WTC11 (cell line): Measurements from ENCODE around the gene NEK4. TPM values are rescaled to one million over a fixed set of nuclear protein-coding genes. Genes with fewer than 3 reads are reported as not detected.

Experiments
- ATAC-seq: fragments of 200-7000 bp; cut with Tn5 transposase; 2 replicates; pipeline ENCODE4 v1.10.0; 2021; ENCODE audit warnings: mild to moderate bottlenecking, moderate library complexity
- CTCF ChIA-PET: fragments of 300-600 bp; sonication (Branson Sonifier 250); formaldehyde crosslinking; loops from one replicate; lab custom pipeline; 2021; ENCODE audit warnings: antibody characterized with exemption; lab: Charles Lee
- POLR2A ChIA-PET: fragments of 350-600 bp; sonication (Branson Sonifier 250); formaldehyde crosslinking; loops from one replicate; lab custom pipeline; 2021; ENCODE audit warnings: antibody characterized with exemption; lab: Charles Lee
- DNase-seq: peaks from one replicate; pipeline ENCODE4 v3.0.0; 2021; ENCODE audit warnings: low spot score
- H3K27ac Mint-ChIP-seq: 2 replicates; pipeline ENCODE4 v1.8.0; 2021; ENCODE audit warnings: mixed read lengths
- H3K27me3 Mint-ChIP-seq: 2 replicates; pipeline ENCODE4 v1.8.0; 2021; ENCODE audit warnings: low read depth, mild to moderate bottlenecking, moderate library complexity, mixed read lengths
- H3K36me3 Mint-ChIP-seq: 2 replicates; pipeline ENCODE4 v1.8.0; 2021; ENCODE audit warnings: mixed read lengths
- H3K4me1 Mint-ChIP-seq: 2 replicates; pipeline ENCODE4 v1.8.0; 2022; ENCODE audit warnings: mixed read lengths
- H3K4me3 Mint-ChIP-seq: 2 replicates; pipeline ENCODE4 v1.8.0; 2021; ENCODE audit warnings: mild to moderate bottlenecking, moderate library complexity, mixed read lengths
- H3K9me3 Mint-ChIP-seq: 2 replicates; pipeline ENCODE4 v1.8.0; 2021; ENCODE audit warnings: mixed read lengths
- ATF1 ChIP-seq: sonication (generic); formaldehyde crosslinking; IDR thresholded peaks from 2 replicates; pipeline ENCODE4 v1.8.1; 2023; ENCODE audit warnings: mild to moderate bottlenecking, moderate library complexity, missing genetic modification reagents
- CREB1 ChIP-seq: sonication (generic); formaldehyde crosslinking; IDR thresholded peaks from 2 replicates; pipeline ENCODE4 v1.8.0; 2023; ENCODE audit warnings: mild to moderate bottlenecking, missing genetic modification reagents
- ETV6 ChIP-seq: sonication (generic); formaldehyde crosslinking; IDR thresholded peaks from 2 replicates; pipeline ENCODE4 v1.8.1; 2022; ENCODE audit warnings: mild to moderate bottlenecking, missing genetic modification reagents
- FOXK1 ChIP-seq: sonication (generic); formaldehyde crosslinking; IDR thresholded peaks from 2 replicates; pipeline ENCODE4 v1.8.0; 2022; ENCODE audit warnings: mild to moderate bottlenecking, moderate library complexity, missing genetic modification reagents
- FOXP1 ChIP-seq: sonication (generic); formaldehyde crosslinking; IDR thresholded peaks from 2 replicates; pipeline ENCODE4 v1.8.0; 2022; ENCODE audit warnings: missing genetic modification reagents, mild to moderate bottlenecking, moderate library complexity, borderline replicate concordance
- GTF2I ChIP-seq: fragments of 250-450 bp; sonication (Bioruptor Pico); conservative IDR thresholded peaks from 2 replicates; pipeline ENCODE4 v1.4.0; 2021; ENCODE audit warnings: mild to moderate bottlenecking
- HMGA2 ChIP-seq: fragments of 250-450 bp; sonication (Bioruptor Pico); IDR thresholded peaks from 2 replicates; pipeline ENCODE4 v1.4.0; 2021; ENCODE audit warnings: mild to moderate bottlenecking, moderate library complexity
- JUN ChIP-seq: sonication (generic); formaldehyde crosslinking; IDR thresholded peaks from 2 replicates; pipeline ENCODE4 v1.8.0; 2023; ENCODE audit warnings: mild to moderate bottlenecking, missing genetic modification reagents
- MAX ChIP-seq: sonication (generic); formaldehyde crosslinking; IDR thresholded peaks from 2 replicates; pipeline ENCODE4 v1.8.0; 2022; ENCODE audit warnings: mild to moderate bottlenecking, missing genetic modification reagents
- SP1 ChIP-seq: sonication (generic); formaldehyde crosslinking; conservative IDR thresholded peaks from 2 replicates; pipeline ENCODE4 v1.8.1; 2022; ENCODE audit warnings: missing genetic modification reagents
- total RNA-seq: library from RNA; stranded (reverse); gene quantifications from 3 replicates; pipeline ENCODE4 v1.2.3, GENCODE V29; 2021
- TF ChIP-seq, protein P1 (sequence below): fragments of 250-450 bp; sonication (Bioruptor Pico); conservative IDR thresholded peaks from 2 replicates; pipeline ENCODE4 v1.9.0; 2021; ENCODE audit warnings: mild to moderate bottlenecking
- TF ChIP-seq, protein P2 (sequence below): sonication (generic); formaldehyde crosslinking; IDR thresholded peaks from 2 replicates; pipeline ENCODE4 v1.8.0; 2022; ENCODE audit warnings: mild to moderate bottlenecking, missing genetic modification reagents
- TF ChIP-seq, protein P3 (sequence below): fragments of 250-450 bp; sonication (Bioruptor Pico); IDR thresholded peaks from 2 replicates; pipeline ENCODE4 v1.8.0; 2021; ENCODE audit warnings: mild to moderate bottlenecking
- TF ChIP-seq, protein P4 (sequence below): sonication (generic); formaldehyde crosslinking; IDR thresholded peaks from 2 replicates; pipeline ENCODE4 v1.8.1; 2023; ENCODE audit warnings: mild to moderate bottlenecking, moderate library complexity, missing genetic modification reagents
- TF ChIP-seq, protein P5 (sequence below): sonication (generic); formaldehyde crosslinking; IDR thresholded peaks from 2 replicates; pipeline ENCODE4 v1.8.1; 2023; ENCODE audit warnings: mild to moderate bottlenecking, missing genetic modification reagents, moderate library complexity
- TF ChIP-seq, protein P6 (sequence below): sonication (generic); formaldehyde crosslinking; IDR thresholded peaks from 2 replicates; pipeline ENCODE4 v1.8.0; 2023; ENCODE audit warnings: missing genetic modification reagents, mild to moderate bottlenecking, borderline replicate concordance

NEK4 gene
- total RNA-seq, 1 experiment from 2014 or later, result 31.4 TPM

- no peaks in the 10 kb centered on the region for H3K27me3 Mint-ChIP-seq
- ATAC-seq (no peak), DNase-seq (no peak)
- peaks cover 12% of the 10 kb centered on the region for H3K36me3 Mint-ChIP-seq
- POLR2A ChIA-PET, result interaction anchor here (0.5 kb wide), 1 partner anchor 477 kb away, joined by 3 read pairs; no protein-coding TSS in a partner anchor
- H3K9me3 Mint-ChIP-seq, result no peaks in the 10 kb centered on the region
- H3K4me1 Mint-ChIP-seq, result peaks cover 7% of the 10 kb centered on the region
- CTCF ChIA-PET, result interaction anchor here (2.4 to 4.1 kb wide), 4 partner anchors 10 to 105 kb away, joined by 6 to 18 read pairs (median 15); partner anchors contain the start of genes GLT8D1 and SPCS1
- H3K4me3 Mint-ChIP-seq, result peak overlapping the region; percentile 68
- TF ChIP-seq ATF1 (CRISPR knock-in tag), result no peak
- TF ChIP-seq CREB1 (CRISPR knock-in tag), result no peak
- TF ChIP-seq, protein P1, sequence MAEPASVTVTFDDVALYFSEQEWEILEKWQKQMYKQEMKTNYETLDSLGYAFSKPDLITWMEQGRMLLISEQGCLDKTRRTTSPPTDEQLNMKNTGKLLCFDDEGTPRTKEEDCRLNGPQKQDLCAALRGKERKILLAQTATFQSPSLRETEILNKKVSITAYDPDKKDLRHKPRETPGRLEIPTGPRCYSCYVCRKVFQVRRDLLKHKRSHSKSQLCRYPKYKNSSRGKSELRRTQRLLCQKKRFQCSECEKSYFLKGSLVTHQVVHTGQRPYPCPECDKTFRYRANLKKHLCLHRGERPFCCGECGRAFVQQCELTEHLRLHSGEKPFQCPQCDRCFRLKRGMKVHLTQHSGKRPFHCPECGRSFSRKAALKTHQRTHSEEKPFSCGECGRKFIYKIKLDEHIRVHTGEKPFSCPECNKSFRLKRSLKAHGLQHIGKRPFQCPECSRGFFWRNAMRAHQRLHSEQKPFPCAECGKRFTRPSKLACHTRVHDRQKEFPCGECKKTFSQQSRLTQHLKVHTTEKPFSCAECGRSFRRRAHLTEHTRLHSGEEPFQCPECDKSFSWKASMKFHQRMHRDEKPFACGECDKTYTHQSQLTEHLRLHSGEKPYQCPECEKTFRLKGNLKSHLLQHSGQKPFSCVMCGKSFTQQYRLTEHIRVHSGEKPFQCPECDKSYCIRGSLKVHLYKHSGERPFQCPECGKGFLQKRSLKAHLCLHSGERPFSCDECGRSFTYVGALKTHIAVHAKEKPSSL, result no peak
- TF ChIP-seq JUN (CRISPR knock-in tag), result no peak
- TF ChIP-seq HMGA2, result no peak
- peak overlapping the region; percentile 75 for H3K27ac Mint-ChIP-seq
Observed at GRCh38 chr3:52715714-52716305, 54.9 kb downstream of the NEK4 start.

GRCh38 chr3:52714335-52715302 is 56.1 kb downstream of the NEK4 start:
- TF ChIP-seq FOXP1 (CRISPR knock-in tag), result peak; percentile 45; the same call in 1 of the 2 replicates
- TF ChIP-seq ETV6, result peak; percentile 48; the same call in 1 of the 2 replicates
- TF ChIP-seq, protein P2, sequence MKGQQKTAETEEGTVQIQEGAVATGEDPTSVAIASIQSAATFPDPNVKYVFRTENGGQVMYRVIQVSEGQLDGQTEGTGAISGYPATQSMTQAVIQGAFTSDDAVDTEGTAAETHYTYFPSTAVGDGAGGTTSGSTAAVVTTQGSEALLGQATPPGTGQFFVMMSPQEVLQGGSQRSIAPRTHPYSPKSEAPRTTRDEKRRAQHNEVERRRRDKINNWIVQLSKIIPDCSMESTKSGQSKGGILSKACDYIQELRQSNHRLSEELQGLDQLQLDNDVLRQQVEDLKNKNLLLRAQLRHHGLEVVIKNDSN (CRISPR knock-in tag), result peak; percentile 47
- peak; percentile 50; the same call in 1 of the 2 replicates for TF ChIP-seq FOXK1 (CRISPR knock-in tag)
- TF ChIP-seq MAX, result peak; percentile 68; the same call in 1 of the 2 replicates
- TF ChIP-seq, protein P3, sequence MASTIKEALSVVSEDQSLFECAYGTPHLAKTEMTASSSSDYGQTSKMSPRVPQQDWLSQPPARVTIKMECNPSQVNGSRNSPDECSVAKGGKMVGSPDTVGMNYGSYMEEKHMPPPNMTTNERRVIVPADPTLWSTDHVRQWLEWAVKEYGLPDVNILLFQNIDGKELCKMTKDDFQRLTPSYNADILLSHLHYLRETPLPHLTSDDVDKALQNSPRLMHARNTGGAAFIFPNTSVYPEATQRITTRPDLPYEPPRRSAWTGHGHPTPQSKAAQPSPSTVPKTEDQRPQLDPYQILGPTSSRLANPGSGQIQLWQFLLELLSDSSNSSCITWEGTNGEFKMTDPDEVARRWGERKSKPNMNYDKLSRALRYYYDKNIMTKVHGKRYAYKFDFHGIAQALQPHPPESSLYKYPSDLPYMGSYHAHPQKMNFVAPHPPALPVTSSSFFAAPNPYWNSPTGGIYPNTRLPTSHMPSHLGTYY (CRISPR knock-in tag), result no peak
- TF ChIP-seq SP1 (CRISPR knock-in tag), result peak; percentile 81
- TF ChIP-seq, protein P4, sequence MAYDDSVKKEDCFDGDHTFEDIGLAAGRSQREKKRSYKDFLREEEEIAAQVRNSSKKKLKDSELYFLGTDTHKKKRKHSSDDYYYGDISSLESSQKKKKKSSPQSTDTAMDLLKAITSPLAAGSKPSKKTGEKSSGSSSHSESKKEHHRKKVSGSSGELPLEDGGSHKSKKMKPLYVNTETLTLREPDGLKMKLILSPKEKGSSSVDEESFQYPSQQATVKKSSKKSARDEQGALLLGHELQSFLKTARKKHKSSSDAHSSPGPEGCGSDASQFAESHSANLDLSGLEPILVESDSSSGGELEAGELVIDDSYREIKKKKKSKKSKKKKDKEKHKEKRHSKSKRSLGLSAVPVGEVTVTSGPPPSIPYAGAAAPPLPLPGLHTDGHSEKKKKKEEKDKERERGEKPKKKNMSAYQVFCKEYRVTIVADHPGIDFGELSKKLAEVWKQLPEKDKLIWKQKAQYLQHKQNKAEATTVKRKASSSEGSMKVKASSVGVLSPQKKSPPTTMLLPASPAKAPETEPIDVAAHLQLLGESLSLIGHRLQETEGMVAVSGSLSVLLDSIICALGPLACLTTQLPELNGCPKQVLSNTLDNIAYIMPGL, result peak; percentile 80; the same call in 1 of the 2 replicates
- TF ChIP-seq GTF2I, result no peak
- TF ChIP-seq, protein P5, sequence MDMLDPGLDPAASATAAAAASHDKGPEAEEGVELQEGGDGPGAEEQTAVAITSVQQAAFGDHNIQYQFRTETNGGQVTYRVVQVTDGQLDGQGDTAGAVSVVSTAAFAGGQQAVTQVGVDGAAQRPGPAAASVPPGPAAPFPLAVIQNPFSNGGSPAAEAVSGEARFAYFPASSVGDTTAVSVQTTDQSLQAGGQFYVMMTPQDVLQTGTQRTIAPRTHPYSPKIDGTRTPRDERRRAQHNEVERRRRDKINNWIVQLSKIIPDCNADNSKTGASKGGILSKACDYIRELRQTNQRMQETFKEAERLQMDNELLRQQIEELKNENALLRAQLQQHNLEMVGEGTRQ (CRISPR knock-in tag), result peak; percentile 54; the same call in 1 of the 2 replicates
- TF ChIP-seq, protein P6, sequence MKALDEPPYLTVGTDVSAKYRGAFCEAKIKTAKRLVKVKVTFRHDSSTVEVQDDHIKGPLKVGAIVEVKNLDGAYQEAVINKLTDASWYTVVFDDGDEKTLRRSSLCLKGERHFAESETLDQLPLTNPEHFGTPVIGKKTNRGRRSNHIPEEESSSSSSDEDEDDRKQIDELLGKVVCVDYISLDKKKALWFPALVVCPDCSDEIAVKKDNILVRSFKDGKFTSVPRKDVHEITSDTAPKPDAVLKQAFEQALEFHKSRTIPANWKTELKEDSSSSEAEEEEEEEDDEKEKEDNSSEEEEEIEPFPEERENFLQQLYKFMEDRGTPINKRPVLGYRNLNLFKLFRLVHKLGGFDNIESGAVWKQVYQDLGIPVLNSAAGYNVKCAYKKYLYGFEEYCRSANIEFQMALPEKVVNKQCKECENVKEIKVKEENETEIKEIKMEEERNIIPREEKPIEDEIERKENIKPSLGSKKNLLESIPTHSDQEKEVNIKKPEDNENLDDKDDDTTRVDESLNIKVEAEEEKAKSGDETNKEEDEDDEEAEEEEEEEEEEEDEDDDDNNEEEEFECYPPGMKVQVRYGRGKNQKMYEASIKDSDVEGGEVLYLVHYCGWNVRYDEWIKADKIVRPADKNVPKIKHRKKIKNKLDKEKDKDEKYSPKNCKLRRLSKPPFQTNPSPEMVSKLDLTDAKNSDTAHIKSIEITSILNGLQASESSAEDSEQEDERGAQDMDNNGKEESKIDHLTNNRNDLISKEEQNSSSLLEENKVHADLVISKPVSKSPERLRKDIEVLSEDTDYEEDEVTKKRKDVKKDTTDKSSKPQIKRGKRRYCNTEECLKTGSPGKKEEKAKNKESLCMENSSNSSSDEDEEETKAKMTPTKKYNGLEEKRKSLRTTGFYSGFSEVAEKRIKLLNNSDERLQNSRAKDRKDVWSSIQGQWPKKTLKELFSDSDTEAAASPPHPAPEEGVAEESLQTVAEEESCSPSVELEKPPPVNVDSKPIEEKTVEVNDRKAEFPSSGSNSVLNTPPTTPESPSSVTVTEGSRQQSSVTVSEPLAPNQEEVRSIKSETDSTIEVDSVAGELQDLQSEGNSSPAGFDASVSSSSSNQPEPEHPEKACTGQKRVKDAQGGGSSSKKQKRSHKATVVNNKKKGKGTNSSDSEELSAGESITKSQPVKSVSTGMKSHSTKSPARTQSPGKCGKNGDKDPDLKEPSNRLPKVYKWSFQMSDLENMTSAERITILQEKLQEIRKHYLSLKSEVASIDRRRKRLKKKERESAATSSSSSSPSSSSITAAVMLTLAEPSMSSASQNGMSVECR, result 0 out of 2 replicates have a peak, but pooled peaks have one; percentile 33
- no peak for TF ChIP-seq CREB1 (CRISPR knock-in tag)
- peak overlapping the region; percentile 68 for H3K4me3 Mint-ChIP-seq
- H3K36me3 Mint-ChIP-seq, result peaks cover 12% of the 10 kb centered on the region
- POLR2A ChIA-PET, result interaction anchor here (0.5 to 1.5 kb wide), 3 partner anchors 9 to 44 kb away, joined by 3 read pairs; partner anchors contain the start of genes GLT8D1, GNL3 and SPCS1
- peaks cover 7% of the 10 kb centered on the region for H3K4me1 Mint-ChIP-seq
- peak; percentile 96 for ATAC-seq
- no peaks in the 10 kb centered on the region for H3K9me3 Mint-ChIP-seq
- peak; percentile 96 for DNase-seq
- H3K27me3 Mint-ChIP-seq, result no peaks in the 10 kb centered on the region
- no peak overlapping the region for H3K27ac Mint-ChIP-seq
- CTCF ChIA-PET, result interaction anchor here (0.6 to 4.1 kb wide), 5 partner anchors 9 to 415 kb away, joined by 3 to 18 read pairs (median 13); partner anchors contain the start of genes GLT8D1 and SPCS1
